Measurements from ENCODE around the gene MFAP5.

DNA sequence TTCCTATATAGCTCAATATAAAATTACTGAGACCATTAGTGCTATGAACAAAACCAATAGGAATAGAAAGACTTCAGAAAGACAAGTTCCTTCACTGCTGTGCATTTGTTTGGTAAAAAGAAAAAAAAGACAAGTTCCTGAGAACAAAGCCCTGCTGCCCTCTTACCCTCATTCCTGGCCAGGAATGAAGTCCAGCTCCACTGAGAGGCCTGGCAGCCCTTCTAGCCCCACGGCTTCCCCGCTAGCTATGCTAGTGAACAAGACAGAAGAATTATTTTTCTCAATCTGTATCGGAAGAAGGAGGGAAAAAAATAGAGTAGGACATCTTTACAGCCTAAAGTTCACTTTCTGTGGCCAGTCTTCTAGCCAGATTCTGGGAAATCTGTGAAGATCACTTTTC lies 1.6 kb downstream of the MFAP5 start:
- TF ChIP-seq SP1 (IDR thresholded peaks at IDR 0.05; ENCODE audit: low read depth, low read length) (no peak), TARDBP (IDR thresholded peaks at IDR 0.05; ENCODE audit: borderline replicate concordance) (no peak), CHD2 (IDR thresholded peaks at IDR 0.05; ENCODE audit: borderline replicate concordance, low read depth, low read length) (no peak), JUNB (IDR thresholded peaks at IDR 0.05) (no peak), ZNF24 (IDR thresholded peaks at IDR 0.05) (no peak), YBX1 (IDR thresholded peaks at IDR 0.05) (no peak), EZH2 (IDR thresholded peaks at IDR 0.05; ENCODE audit: borderline replicate concordance, control insufficient read depth, low read depth, low read length) (no peak), FOXK2 (IDR thresholded peaks at IDR 0.05) (no peak), POLR2A (IDR thresholded peaks at IDR 0.05; ENCODE audit: low read depth, low read length) (no peak), HCFC1 (IDR thresholded peaks at IDR 0.05; ENCODE audit: low read length) (no peak)
- TF ChIP-seq, protein P1, sequence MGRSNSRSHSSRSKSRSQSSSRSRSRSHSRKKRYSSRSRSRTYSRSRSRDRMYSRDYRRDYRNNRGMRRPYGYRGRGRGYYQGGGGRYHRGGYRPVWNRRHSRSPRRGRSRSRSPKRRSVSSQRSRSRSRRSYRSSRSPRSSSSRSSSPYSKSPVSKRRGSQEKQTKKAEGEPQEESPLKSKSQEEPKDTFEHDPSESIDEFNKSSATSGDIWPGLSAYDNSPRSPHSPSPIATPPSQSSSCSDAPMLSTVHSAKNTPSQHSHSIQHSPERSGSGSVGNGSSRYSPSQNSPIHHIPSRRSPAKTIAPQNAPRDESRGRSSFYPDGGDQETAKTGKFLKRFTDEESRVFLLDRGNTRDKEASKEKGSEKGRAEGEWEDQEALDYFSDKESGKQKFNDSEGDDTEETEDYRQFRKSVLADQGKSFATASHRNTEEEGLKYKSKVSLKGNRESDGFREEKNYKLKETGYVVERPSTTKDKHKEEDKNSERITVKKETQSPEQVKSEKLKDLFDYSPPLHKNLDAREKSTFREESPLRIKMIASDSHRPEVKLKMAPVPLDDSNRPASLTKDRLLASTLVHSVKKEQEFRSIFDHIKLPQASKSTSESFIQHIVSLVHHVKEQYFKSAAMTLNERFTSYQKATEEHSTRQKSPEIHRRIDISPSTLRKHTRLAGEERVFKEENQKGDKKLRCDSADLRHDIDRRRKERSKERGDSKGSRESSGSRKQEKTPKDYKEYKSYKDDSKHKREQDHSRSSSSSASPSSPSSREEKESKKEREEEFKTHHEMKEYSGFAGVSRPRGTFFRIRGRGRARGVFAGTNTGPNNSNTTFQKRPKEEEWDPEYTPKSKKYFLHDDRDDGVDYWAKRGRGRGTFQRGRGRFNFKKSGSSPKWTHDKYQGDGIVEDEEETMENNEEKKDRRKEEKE (IDR thresholded peaks at IDR 0.05) = no peak
- TF ChIP-seq, protein P2, sequence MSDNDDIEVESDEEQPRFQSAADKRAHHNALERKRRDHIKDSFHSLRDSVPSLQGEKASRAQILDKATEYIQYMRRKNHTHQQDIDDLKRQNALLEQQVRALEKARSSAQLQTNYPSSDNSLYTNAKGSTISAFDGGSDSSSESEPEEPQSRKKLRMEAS (IDR thresholded peaks at IDR 0.05; ENCODE audit: low read depth, low read length) = no peak
- TF ChIP-seq, protein P3, sequence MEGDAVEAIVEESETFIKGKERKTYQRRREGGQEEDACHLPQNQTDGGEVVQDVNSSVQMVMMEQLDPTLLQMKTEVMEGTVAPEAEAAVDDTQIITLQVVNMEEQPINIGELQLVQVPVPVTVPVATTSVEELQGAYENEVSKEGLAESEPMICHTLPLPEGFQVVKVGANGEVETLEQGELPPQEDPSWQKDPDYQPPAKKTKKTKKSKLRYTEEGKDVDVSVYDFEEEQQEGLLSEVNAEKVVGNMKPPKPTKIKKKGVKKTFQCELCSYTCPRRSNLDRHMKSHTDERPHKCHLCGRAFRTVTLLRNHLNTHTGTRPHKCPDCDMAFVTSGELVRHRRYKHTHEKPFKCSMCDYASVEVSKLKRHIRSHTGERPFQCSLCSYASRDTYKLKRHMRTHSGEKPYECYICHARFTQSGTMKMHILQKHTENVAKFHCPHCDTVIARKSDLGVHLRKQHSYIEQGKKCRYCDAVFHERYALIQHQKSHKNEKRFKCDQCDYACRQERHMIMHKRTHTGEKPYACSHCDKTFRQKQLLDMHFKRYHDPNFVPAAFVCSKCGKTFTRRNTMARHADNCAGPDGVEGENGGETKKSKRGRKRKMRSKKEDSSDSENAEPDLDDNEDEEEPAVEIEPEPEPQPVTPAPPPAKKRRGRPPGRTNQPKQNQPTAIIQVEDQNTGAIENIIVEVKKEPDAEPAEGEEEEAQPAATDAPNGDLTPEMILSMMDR (IDR thresholded peaks at IDR 0.05 in 2 of 3, conservative IDR thresholded peaks at IDR 0.05 in 1 of 3; ENCODE audit: control insufficient read depth in 2 of 3, extremely low read depth in 1 of 3, insufficient read depth in 1 of 3, low read depth in 3 of 3, low read length in 3 of 3) = no peak
